WERI-Rb-1 (cell line): Measurements from ENCODE around the gene MYO18B.

ENCODE experiments used
- DNase-seq: peaks from one replicate; pipeline ENCODE4 v3.0.0-alpha.2; 2020
- H3K27ac ChIP-seq: fragments of 250-450 bp; sonication (Bioruptor Pico); 2 replicates; pipeline ENCODE4 v1.5.1; 2020; ENCODE audit warnings: mild to moderate bottlenecking, moderate library complexity
- H3K27me3 ChIP-seq: fragments of 250-450 bp; sonication (Bioruptor Pico); 2 replicates; pipeline ENCODE4 v1.5.1; 2021; ENCODE audit warnings: mild to moderate bottlenecking, low read depth, moderate library complexity; ENCODE audit not compliant: insufficient read depth, severe bottlenecking
- H3K36me3 ChIP-seq: fragments of 250-450 bp; sonication (Bioruptor Pico); 2 replicates; pipeline ENCODE4 v1.5.1; 2020; ENCODE audit warnings: mild to moderate bottlenecking, moderate library complexity
- H3K4me3 ChIP-seq: 2 replicates; pipeline ENCODE4 v1.5.1; 2011; ENCODE audit warnings: low read depth, mild to moderate bottlenecking, control low read depth, low read length
- H3K9me3 ChIP-seq: fragments of 250-450 bp; sonication (Bioruptor Pico); 2 replicates; pipeline ENCODE4 v1.5.1; 2021; ENCODE audit warnings: mild to moderate bottlenecking, moderate library complexity; ENCODE audit not compliant: severe bottlenecking
- CTCF ChIP-seq: IDR thresholded peaks from 2 replicates; pipeline ENCODE4 v1.5.1; 2011; ENCODE audit warnings: low read depth, mild to moderate bottlenecking, control low read depth, inconsistent platforms, low read length

The MYO18B gene

DNA sequence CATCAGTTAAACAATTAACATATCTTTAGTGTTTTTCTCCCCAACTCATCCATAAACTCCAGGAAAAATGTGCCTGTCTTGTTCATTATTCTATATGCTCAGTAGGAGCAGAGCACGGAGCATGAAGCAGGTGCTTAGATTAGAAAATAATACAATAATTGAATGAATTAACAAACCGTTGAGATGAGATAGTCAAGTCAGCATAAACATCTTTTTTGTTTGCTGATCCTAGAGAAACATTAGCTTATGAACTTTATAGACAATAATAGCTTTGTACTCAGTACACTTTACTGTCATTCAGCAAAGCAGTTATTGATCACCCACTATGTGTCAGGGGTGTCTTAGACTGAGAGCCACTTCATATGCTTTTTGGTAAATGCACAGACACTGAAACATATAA, 322.1 kb downstream of the MYO18B start:
- TF ChIP-seq CTCF = no peak
- no peak overlapping the region for H3K4me3 ChIP-seq
- DNase-seq = no peak

DNA sequence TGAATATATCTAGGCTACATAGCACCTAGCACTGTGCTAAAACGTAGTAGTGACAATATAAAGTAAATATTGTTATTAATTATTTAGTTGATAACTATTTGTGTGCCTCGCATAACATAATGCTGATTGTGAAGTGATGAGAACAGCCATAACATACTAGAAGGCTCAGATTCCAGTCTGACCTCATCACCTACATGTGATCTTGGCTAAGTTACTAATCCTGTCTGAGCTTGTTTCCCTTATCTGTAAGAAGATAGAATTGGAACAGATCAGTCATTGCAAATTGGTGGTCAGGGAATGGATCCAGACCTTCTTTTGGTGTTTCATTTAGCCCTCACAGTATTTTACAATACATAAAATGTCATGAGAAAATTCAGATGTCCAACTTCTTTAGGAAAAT, 323.9 kb downstream of the MYO18B start:
- no peaks in the 10 kb centered on the region for H3K9me3 ChIP-seq
- H3K27me3 ChIP-seq = no peaks in the 10 kb centered on the region
- H3K4me3 ChIP-seq = peak overlapping the region; percentile 49; the same call in 1 of the 2 replicates
- TF ChIP-seq CTCF = no peak
- no peaks in the 10 kb centered on the region for H3K36me3 ChIP-seq
- peak; percentile 20 for DNase-seq
- peak overlapping the region; percentile 88 for H3K27ac ChIP-seq

More for the DNA sequence above, 322.1 kb downstream of the MYO18B start:
- Histone ChIP-seq H3K9me3 (no peaks in the 10 kb centered on the region), H3K27me3 (no peaks in the 10 kb centered on the region), H3K27ac (no peak overlapping the region), H3K36me3 (no peaks in the 10 kb centered on the region)

DNA sequence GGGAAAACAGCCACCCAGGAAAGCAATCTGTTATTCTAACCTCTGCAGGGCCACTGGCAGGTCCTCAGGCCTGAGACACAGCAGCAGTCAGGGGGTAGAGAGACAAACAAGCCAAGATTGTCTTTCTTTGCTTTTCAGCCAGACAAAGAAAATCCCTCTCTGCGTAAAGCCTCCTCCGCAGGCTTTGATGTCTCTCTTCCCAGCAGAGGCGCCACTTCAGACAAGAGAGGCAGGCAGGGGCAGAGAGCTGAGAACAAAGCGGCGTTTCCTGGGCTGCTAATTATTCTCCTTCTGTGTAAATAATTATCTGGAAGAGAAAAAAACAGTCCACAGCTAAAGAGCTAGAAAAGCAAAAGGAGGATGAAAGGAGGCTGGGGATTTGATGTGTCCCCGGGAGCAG, 324.5 kb downstream of the MYO18B start:
- no peaks in the 10 kb centered on the region for H3K27me3 ChIP-seq
- peak; percentile 59 for DNase-seq
- no peaks in the 10 kb centered on the region for H3K36me3 ChIP-seq
- peak overlapping the region; percentile 49 for H3K4me3 ChIP-seq
- H3K9me3 ChIP-seq = no peaks in the 10 kb centered on the region
- 0 out of 2 replicates have a peak, but pooled peaks have one; percentile 17 for TF ChIP-seq CTCF
- H3K27ac ChIP-seq = peak overlapping the region; percentile 88

- H3K36me3 ChIP-seq = no peaks in the 10 kb centered on the region
- H3K9me3 ChIP-seq = no peaks in the 10 kb centered on the region
- no peak overlapping the region for H3K27ac ChIP-seq
- H3K27me3 ChIP-seq = no peaks in the 10 kb centered on the region
- TF ChIP-seq CTCF = no peak
- H3K4me3 ChIP-seq = no peak overlapping the region
- DNase-seq = no peak
These were observed 326.6 kb downstream of the MYO18B start for GRCh38 chr22:26068571-26068970.

DNA sequence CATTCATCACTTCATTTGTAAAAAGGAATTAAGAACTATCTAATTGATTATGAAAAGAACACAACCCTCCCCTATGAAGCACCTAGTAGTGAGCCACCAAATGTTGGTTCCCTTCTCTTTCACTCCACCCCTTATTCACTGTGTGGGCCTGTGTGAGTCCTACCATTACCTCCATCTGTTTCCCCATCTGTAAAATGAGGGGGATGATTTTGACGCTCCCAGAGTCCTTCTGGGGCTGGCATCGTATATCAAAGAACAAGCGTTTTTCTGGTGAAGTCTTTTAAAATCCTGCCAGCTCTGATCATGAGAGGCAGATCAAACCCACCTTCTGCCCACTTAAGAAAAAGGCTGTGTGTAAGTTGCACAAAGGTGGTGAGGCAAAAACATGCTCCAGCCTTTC, 330.6 kb downstream of the MYO18B start:
- H3K36me3 ChIP-seq = no peaks in the 10 kb centered on the region
- TF ChIP-seq CTCF = no peak
- no peak overlapping the region for H3K27ac ChIP-seq
- no peak overlapping the region for H3K4me3 ChIP-seq
- DNase-seq = no peak
- H3K27me3 ChIP-seq = no peaks in the 10 kb centered on the region
- H3K9me3 ChIP-seq = no peaks in the 10 kb centered on the region

DNA sequence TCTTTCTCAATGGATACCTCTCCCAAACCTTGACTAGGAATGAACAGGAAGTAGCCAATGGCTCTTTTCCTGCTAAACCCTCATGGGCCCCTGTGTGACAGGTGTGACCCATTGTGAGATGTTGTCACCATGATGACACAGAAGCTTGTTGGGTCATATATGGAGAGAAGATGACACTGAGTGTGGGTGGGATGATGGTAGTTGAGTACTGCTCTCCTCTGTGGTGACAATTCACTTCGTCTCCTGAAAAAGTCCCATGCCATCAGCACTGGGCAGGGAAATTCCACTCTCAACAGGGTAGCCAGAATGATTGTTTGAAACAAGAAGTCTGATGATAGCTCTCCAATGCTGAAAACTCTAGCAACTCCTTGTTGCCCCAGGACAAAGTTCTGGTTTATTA, 333.3 kb downstream of the MYO18B start:
- H3K27ac ChIP-seq = no peak overlapping the region
- no peak for DNase-seq
- no peak for TF ChIP-seq CTCF
- H3K36me3 ChIP-seq = no peaks in the 10 kb centered on the region
- H3K4me3 ChIP-seq = no peak overlapping the region
- no peaks in the 10 kb centered on the region for H3K27me3 ChIP-seq
- no peaks in the 10 kb centered on the region for H3K9me3 ChIP-seq
